Breast epithelium (tissue), 4 donors: ENCODE measurements around the gene FKBP8. TPM values are rescaled to one million over a fixed set of nuclear protein-coding genes. Genes with fewer than 3 reads are reported as not detected.

Source experiments
- DNase-seq, 2 donors: peaks; one replicate each; pipeline ENCODE4 v3.0.0-alpha.2; 2019; ENCODE audit warnings: low spot score in 2 of 2
- H3K27ac ChIP-seq, 2 donors: fragments of 200-600 bp; sonication (generic) in 1 of 2; one replicate each; pipeline ENCODE4 v1.5.1; 2016 to 2019; ENCODE audit warnings: mild to moderate bottlenecking in 1 of 2
- H3K27me3 ChIP-seq, 2 donors: fragments of 200-600 bp; sonication (generic) in 1 of 2; one replicate each; pipeline versions ENCODE4 v1.5.1 to v1.6.0; 2017 to 2019; ENCODE audit warnings: control low read depth in 1 of 2, mild to moderate bottlenecking in 1 of 2
- H3K36me3 ChIP-seq: fragments of 200-600 bp; one replicate; pipeline ENCODE4 v1.5.1; 2019
- H3K4me1 ChIP-seq, 2 donors: fragments of 200-600 bp; sonication (generic); one replicate each; pipeline ENCODE4 v1.5.1; 2016 to 2019; ENCODE audit warnings: control low read depth in 1 of 2
- H3K4me3 ChIP-seq, 3 donors: fragments of 200-600 bp; sonication (generic); 1 replicate in 2 of 3; 2 replicates in 1 of 3; pipeline ENCODE4 v1.5.1; 2016 to 2019; ENCODE audit warnings: mild to moderate bottlenecking in 3 of 3, moderate library complexity in 2 of 3
- H3K9me3 ChIP-seq, 2 donors: fragments of 200-600 bp; sonication (generic) in 1 of 2; one replicate each; pipeline ENCODE4 v1.5.1; 2016 to 2019; ENCODE audit warnings: control low read depth in 1 of 2
- CTCF ChIP-seq, 3 donors: fragments of 450-650 bp; IDR thresholded peaks; one replicate each; pipeline ENCODE4 v1.5.1; 2016 to 2017; ENCODE audit warnings: antibody characterized with exemption in 3 of 3, mild to moderate bottlenecking in 3 of 3, moderate library complexity in 3 of 3
- POLR2A ChIP-seq: fragments of 450-650 bp; IDR thresholded peaks from one replicate; pipeline ENCODE4 v1.6.1; 2016; ENCODE audit warnings: antibody characterized with exemption, mild to moderate bottlenecking, moderate library complexity
- POLR2AphosphoS5 ChIP-seq, 3 donors: sonication (generic); formaldehyde crosslinking; IDR thresholded peaks; one replicate each; pipeline ENCODE4 v1.6.1; 2017; ENCODE audit warnings: antibody characterized with exemption in 3 of 3
- intact Hi-C: fragments of 100-400 bp; cut with DNase I; formaldehyde crosslinking; loops from one replicate; pipeline ENCODE4 v1.15.1; 2023; ENCODE audit warnings: low total_unique reads
- total RNA-seq, 3 donors: library from RNA; depleted of rRNA; stranded (reverse); fragments of >200 nt; gene quantifications; one replicate each; pipeline ENCODE4 v1.1.0, GENCODE V29; 2016

FKBP8 gene
- total RNA-seq, 3 donors from 2014 or later = 214 to 336 (median 294) TPM

- Histone ChIP-seq H3K27me3 (no peaks in the 10 kb centered on the region), H3K27ac (peak overlapping the region; percentile 97), H3K9me3 (no peaks in the 10 kb centered on the region), H3K4me3 (peak overlapping the region; percentile 73 to 89 (median 84)), H3K4me1 (peaks cover 3 to 5% of the 10 kb centered on the region in 2 donors), H3K36me3 (no peaks in the 10 kb centered on the region)
- TF ChIP-seq POLR2AphosphoS5 (IDR thresholded peaks at IDR 0.05) (no peak), CTCF (IDR thresholded peaks at IDR 0.05) (no peak), POLR2A (no peak)
- intact Hi-C loops = no loop called here
- no peak for DNase-seq
Measured at GRCh38 chr19:18558202-18558555, 14.8 kb upstream of the FKBP8 start.

DNA sequence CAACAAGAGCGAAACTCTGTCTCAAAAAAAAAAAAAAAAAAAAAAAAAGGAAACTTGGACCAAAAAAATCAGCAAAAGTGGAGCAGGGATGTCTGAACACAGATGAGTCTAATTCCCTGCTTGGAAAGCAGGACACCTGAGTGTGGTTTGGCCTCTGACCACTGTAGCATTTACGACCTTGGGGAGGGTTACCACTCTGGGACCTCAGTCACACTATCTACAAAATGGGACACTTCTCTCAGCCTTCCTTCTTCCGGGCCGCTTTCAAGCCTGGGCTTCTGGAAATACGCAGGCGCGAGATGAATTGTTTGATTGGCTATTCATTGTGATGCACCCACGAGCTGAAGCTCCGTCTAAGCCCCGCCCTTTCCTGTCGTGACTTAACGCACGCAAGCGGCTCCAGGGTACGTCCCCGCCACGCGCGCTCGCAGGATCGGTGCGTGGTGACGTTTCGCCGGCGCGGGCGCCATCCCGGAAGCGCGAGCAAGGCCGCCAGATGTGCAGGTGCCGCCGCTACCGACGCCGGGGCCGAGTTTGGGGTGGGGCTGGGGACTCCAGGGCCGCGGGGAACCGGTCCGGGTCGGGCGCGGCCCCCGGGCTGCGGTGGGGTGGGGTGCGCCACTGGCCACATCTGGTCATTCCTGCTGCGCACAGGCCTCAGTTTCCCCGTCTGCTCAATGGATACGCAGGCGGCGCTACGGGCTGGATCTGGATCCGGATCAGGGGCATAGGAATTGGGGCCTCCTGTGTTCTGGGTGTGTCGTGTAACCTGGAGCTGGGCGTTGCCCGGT is 14.2 kb upstream of the FKBP8 start, which contains the start of gene KXD1:
TSS of gene KXD1 (plus strand) at position 460 of the 791 bp plus-strand sequence. CDS start 4,187 bp downstream, outside the sequence.
- H3K36me3 ChIP-seq = no peaks in the 10 kb centered on the region
- peak; percentile 52 for TF ChIP-seq POLR2A
- TF ChIP-seq CTCF (IDR thresholded peaks at IDR 0.05) = no peak
- peak; percentile 91 to 92 (median 92) for TF ChIP-seq POLR2AphosphoS5 (IDR thresholded peaks at IDR 0.05)
- H3K4me3 ChIP-seq = peak within 1 kb of the TSS; percentile 73 to 89 (median 84)
- H3K4me1 ChIP-seq = peaks cover 3 to 5% of the 10 kb centered on the region in 2 donors
- intact Hi-C loops = no loop called here
- H3K27me3 ChIP-seq = no peaks in the 10 kb centered on the region
- no peaks in the 10 kb centered on the region for H3K9me3 ChIP-seq
- peak; percentile 93 to 97 for DNase-seq
- peak within 1 kb of the TSS; percentile 97 for H3K27ac ChIP-seq

GRCh38 chr19:18551631-18552030 is 8.3 kb upstream of the FKBP8 start:
- H3K4me3 ChIP-seq = no peak overlapping the region
- H3K27me3 ChIP-seq = no peaks in the 10 kb centered on the region
- no peak for DNase-seq
- intact Hi-C loops = no loop called here
- TF ChIP-seq POLR2AphosphoS5 (IDR thresholded peaks at IDR 0.05) (no peak), POLR2A (no peak), CTCF (IDR thresholded peaks at IDR 0.05) (no peak)
- H3K36me3 ChIP-seq = no peaks in the 10 kb centered on the region
- H3K4me1 ChIP-seq = no peaks in the 10 kb centered on the region
- no peaks in the 10 kb centered on the region for H3K9me3 ChIP-seq
- peak overlapping the region in 1 of 2 donors; percentile 3 for H3K27ac ChIP-seq

- H3K27ac ChIP-seq = peak overlapping the region; percentile 95 to 99
- peak in 1 of 2 donors; percentile 37 for DNase-seq
- intact Hi-C loops = no loop called here
Measured at GRCh38 chr19:18543814-18544475, 572 bp upstream of the FKBP8 start.

More at GRCh38 chr19:18543814-18544475, 572 bp upstream of the FKBP8 start:
- no peak for TF ChIP-seq POLR2A
- TF ChIP-seq CTCF (IDR thresholded peaks at IDR 0.05) = no peak
- TF ChIP-seq POLR2AphosphoS5 (IDR thresholded peaks at IDR 0.05) = no peak
- no peaks in the 10 kb centered on the region for H3K27me3 ChIP-seq
- peaks cover 5% of the 10 kb centered on the region for H3K36me3 ChIP-seq
- H3K4me1 ChIP-seq = no peaks in the 10 kb centered on the region
- no peaks in the 10 kb centered on the region for H3K9me3 ChIP-seq
- peak overlapping the region; percentile 76 to 94 (median 89) for H3K4me3 ChIP-seq
